ENCODE data around the gene USP9Y. TPM values are rescaled to one million over a fixed set of nuclear protein-coding genes. Genes with fewer than 3 reads are reported as not detected.

Gene USP9Y
- total and polyA plus RNA-seq, 2 donors (not counting 1 experiment from before 2014, with no cell fraction given) = 42.1 TPM; not detected in 1

- Mint-ChIP-seq H3K4me1 (no peaks in the 10 kb centered on the region), H3K9me3 (ENCODE audit: insufficient read depth) (no peaks in the 10 kb centered on the region), H3K27ac (no peak overlapping the region), H3K4me3 (no peak overlapping the region), H3K27me3 (peaks cover 6% of the 10 kb centered on the region)
- Histone ChIP-seq H3K4me2 (replicated peaks; ENCODE audit: low read depth, low read length, poor library complexity, severe bottlenecking) (no peak overlapping the region), H3K9me3 (ENCODE audit: control extremely low read depth in 1 of 3, control insufficient read depth in 2 of 3, insufficient read depth in 1 of 3, low read length in 2 of 3) (no peaks in the 10 kb centered on the region), H3K4me1 (ENCODE audit: control insufficient read depth in 2 of 2, insufficient read depth in 2 of 2, low read length in 2 of 2) (no peaks in the 10 kb centered on the region), H2AFZ (ENCODE audit: insufficient read depth, low read depth, low read length, poor library complexity, severe bottlenecking) (no peak overlapping the region), H3K36me3 (replicated peaks in 1 of 2; ENCODE audit: control extremely low read depth in 1 of 2, control insufficient read depth in 1 of 2, extremely low read depth in 1 of 2, insufficient read depth in 2 of 2, low read length in 1 of 2) (no peaks in the 10 kb centered on the region), H3K27ac (ENCODE audit: low read length in 2 of 2) (no peak overlapping the region), H3K4me3 (ENCODE audit: control extremely low read depth in 1 of 5, extremely low read depth in 1 of 5, insufficient read depth in 1 of 5, low read depth in 2 of 5, low read length in 4 of 5) (no peak overlapping the region), H3K79me2 (ENCODE audit: control insufficient read depth, insufficient read depth, low read length) (no peaks in the 10 kb centered on the region), H4K20me1 (ENCODE audit: control insufficient read depth, insufficient read depth, low read length, poor library complexity, severe bottlenecking) (no peaks in the 10 kb centered on the region), H3K9ac (ENCODE audit: low read length) (no peak overlapping the region), H3K27me3 (replicated peaks in 1 of 4; ENCODE audit: control extremely low read depth in 1 of 4, control insufficient read depth in 3 of 4, insufficient read depth in 4 of 4, low read length in 3 of 4) (no peaks in the 10 kb centered on the region)
- no peak for DNase-seq
- intact Hi-C loops (cut with micrococcal nuclease) = no loop called here
- POLR2A ChIA-PET = no interaction called here
- TF ChIP-seq, protein P1, sequence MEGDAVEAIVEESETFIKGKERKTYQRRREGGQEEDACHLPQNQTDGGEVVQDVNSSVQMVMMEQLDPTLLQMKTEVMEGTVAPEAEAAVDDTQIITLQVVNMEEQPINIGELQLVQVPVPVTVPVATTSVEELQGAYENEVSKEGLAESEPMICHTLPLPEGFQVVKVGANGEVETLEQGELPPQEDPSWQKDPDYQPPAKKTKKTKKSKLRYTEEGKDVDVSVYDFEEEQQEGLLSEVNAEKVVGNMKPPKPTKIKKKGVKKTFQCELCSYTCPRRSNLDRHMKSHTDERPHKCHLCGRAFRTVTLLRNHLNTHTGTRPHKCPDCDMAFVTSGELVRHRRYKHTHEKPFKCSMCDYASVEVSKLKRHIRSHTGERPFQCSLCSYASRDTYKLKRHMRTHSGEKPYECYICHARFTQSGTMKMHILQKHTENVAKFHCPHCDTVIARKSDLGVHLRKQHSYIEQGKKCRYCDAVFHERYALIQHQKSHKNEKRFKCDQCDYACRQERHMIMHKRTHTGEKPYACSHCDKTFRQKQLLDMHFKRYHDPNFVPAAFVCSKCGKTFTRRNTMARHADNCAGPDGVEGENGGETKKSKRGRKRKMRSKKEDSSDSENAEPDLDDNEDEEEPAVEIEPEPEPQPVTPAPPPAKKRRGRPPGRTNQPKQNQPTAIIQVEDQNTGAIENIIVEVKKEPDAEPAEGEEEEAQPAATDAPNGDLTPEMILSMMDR (IDR thresholded peaks at IDR 0.05) = no peak
- TF ChIP-seq EZH2 (IDR thresholded peaks at IDR 0.05; ENCODE audit: borderline replicate concordance, insufficient read depth, low read depth, low read length, poor library complexity, severe bottlenecking) = no peak
- no CpG with 5 or more reads among the region's 2 CpGs for WGBS (ENCODE audit: insufficient coverage)
- CTCF ChIA-PET = no interaction called here
- no peak for ATAC-seq (ENCODE audit: low read depth)
Measured at GRCh38 chrY:12898604-12899003, 197.6 kb downstream of the USP9Y start.

DNA sequence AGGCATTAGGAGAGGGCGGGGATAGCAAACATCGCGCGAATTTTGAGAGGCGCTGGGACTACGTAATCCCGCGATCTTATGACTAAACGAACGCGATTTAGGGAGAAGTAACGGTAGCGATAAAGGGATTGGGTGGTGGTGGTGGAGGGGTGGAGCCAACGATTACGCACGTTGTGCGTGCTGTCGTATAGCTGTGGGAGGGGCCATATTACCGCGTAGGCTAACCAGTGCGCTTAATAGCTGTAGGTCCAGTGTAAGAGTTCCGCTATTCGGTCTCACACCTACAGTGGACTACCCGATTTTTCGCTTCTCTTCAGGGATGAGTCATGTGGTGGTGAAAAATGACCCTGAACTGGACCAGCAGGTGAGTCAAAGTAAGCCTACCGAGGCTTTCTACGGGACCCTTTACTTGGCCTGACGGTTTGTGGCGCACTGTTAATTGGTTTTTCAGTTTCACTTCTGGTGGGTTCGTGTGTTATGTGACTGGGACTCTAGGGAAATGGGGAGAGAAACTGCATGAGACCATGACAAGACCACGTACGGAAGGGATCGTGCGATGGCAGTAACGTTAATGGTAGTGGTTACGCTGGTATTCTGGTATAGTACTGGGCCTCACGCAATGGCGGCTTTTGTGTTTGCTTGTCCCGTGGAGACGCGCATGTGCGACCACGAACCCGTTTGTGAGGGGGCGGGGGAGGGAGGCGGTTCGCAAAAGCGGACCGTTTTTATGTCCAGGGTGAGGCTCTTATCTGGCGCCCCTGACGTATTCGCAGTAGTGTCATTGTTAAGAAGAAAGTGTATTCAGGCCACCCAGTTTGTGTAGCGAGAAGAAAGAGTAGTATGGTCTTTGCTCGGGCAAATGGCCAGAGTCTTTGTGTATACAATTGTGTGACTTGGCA is 203.8 kb downstream of the USP9Y start, which contains the start of gene DDX3Y:
Gene DDX3Y (plus strand): TSS at position 251 of the 899 bp plus-strand sequence. CDS start 69 bp downstream, at position 320.
- Histone ChIP-seq H2AFZ (ENCODE audit: insufficient read depth, low read depth, low read length, poor library complexity, severe bottlenecking) (no peak within 1 kb of the TSS), H3K4me1 (ENCODE audit: control insufficient read depth in 2 of 2, insufficient read depth in 2 of 2, low read length in 2 of 2) (peaks cover 0 to 13% of the 10 kb centered on the region in 2 donors), H3K27ac (ENCODE audit: low read length in 2 of 2) (peak within 1 kb of the TSS in 1 of 2 donors; percentile 100), H3K9me3 (ENCODE audit: control extremely low read depth in 1 of 3, control insufficient read depth in 2 of 3, insufficient read depth in 1 of 3, low read length in 2 of 3) (peaks cover 0 to 3% (median 0%) of the 10 kb centered on the region in 3 donors), H3K4me3 (ENCODE audit: control extremely low read depth in 1 of 5, extremely low read depth in 1 of 5, insufficient read depth in 1 of 5, low read depth in 2 of 5, low read length in 4 of 5) (peak within 1 kb of the TSS in 2 of 5 experiments; percentile 91 to 98), H3K9ac (ENCODE audit: low read length) (no peak within 1 kb of the TSS), H3K4me2 (replicated peaks; ENCODE audit: low read depth, low read length, poor library complexity, severe bottlenecking) (no peak within 1 kb of the TSS), H3K36me3 (replicated peaks in 1 of 2; ENCODE audit: control extremely low read depth in 1 of 2, control insufficient read depth in 1 of 2, extremely low read depth in 1 of 2, insufficient read depth in 2 of 2, low read length in 1 of 2) (peaks cover 0 to 5% of the 10 kb centered on the region in 2 experiments), H3K79me2 (ENCODE audit: control insufficient read depth, insufficient read depth, low read length) (no peaks in the 10 kb centered on the region), H4K20me1 (ENCODE audit: control insufficient read depth, insufficient read depth, low read length, poor library complexity, severe bottlenecking) (no peaks in the 10 kb centered on the region), H3K27me3 (replicated peaks in 1 of 4; ENCODE audit: control extremely low read depth in 1 of 4, control insufficient read depth in 3 of 4, insufficient read depth in 4 of 4, low read length in 3 of 4) (no peaks in the 10 kb centered on the region)
- Mint-ChIP-seq H3K9me3 (ENCODE audit: insufficient read depth) (no peaks in the 10 kb centered on the region), H3K27ac (peak within 1 kb of the TSS; percentile 100), H3K4me1 (peaks cover 23% of the 10 kb centered on the region), H3K27me3 (no peaks in the 10 kb centered on the region), H3K4me3 (peak within 1 kb of the TSS; percentile 100)
- DNase-seq (peak; percentile 94), ATAC-seq (ENCODE audit: low read depth) (peak; percentile 92)
- POLR2A ChIA-PET = interaction anchor here (0.7 kb wide), 1 partner anchor 150 kb away, joined by 3 read pairs; no protein-coding TSS in a partner anchor
- under 1% methylated on average over 51 of the region's 54 CpGs for WGBS (ENCODE audit: insufficient coverage)
- CTCF ChIA-PET = no interaction called here
- intact Hi-C loops (cut with micrococcal nuclease) = loop anchor here (1.0 to 5.0 kb wide), 4 partner anchors 242 to 798 kb away; partner anchors contain the start of gene TMSB4Y
- TF ChIP-seq, protein P1 (IDR thresholded peaks at IDR 0.05) = no peak
- TF ChIP-seq EZH2 (IDR thresholded peaks at IDR 0.05; ENCODE audit: borderline replicate concordance, insufficient read depth, low read depth, low read length, poor library complexity, severe bottlenecking) = no peak
